HG03460 (cell line): ENCODE data around the gene ARHGEF4.
"Not testable (repeated sequence)": the region's sequence is repeated elsewhere in the genome, so short reads cannot be mapped to it uniquely, and the experiment has no call there.

Experiments
- ATAC-seq: cut with Tn5 transposase; IDR thresholded peaks from one replicate; pipeline ENCODE4 v1.9.1; 2021; ENCODE audit not compliant: unreplicated experiment

ARHGEF4 gene

DNA sequence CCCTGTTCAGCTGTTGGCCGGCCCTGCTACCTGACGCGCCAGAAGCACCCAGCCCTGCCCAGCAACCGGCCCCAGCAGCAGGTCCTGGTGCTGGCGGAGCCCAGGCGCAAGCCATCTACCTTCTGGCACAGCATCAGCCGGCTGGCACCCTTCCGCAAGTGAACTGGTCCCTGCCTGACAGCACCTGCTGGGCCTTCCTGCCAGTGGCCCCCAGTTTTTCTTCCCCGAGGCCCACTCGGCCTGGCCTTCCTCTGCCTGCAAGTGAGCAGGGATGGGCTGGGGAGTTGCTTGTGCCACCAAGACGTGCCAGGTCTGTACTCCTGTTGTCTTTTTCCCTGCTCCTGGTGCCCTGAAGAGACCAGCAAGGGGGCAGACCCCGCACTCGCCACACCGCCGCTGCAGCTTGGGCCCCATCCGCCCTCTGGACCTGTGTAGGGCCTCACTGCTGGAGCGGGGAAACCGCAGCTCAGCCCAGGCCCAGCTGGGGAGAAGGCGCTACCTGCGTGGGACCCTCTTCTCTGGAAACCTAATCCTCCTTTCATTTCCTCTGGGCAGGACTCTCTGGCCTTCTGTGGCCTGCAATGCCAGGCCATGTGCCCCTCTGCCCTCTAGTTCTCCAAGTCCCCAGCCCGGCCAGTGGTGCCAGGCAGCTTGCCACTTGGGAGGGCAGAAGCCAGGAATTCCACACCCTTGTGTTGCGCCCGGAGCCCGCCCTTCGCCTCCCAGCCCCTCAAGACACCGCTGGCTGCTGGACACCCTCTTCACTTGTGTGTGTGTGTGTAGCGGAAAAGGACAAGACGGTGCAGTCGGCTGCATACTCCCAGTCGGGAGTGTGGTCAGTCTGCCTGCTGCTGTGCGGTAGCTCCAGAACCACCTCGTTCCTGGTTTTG, 209.6 kb downstream of the ARHGEF4 start:
- ATAC-seq: no peak

DNA sequence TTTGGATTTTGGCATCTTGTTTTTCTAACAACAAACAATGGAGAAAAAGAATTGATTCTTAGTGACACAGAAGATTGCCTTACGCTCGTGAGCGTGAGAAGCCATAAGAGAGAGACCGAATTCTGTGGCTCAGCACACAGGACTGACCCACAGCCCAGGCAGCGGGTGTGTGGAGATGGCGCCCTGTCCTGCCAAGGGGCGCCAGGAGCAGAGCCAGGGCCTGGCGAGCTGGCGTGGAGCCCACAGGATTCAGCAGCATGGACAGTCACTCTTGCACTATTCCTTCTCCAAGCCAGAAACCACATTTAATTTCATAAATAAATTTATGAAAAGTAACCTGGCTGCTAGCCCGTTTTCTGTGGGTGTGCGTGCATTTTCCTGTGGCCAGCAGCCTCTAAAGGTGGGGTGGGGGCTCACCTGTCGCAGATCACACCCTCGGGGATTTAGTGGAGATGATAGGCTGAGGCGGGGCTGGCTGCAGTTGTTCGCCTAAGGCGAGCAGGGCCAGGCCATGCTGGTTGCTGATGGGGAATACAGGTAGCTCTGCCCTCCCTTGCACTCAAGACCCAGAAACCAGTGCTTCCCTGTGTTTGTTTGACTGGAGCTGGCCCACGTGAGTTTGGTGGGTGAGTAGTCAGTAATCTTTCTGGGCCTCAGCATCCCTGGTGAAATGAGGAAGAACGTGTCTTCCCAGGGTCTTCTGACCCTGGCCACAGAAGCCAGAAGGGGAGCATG, 210.4 kb downstream of the ARHGEF4 start:
- ATAC-seq: no peak

DNA sequence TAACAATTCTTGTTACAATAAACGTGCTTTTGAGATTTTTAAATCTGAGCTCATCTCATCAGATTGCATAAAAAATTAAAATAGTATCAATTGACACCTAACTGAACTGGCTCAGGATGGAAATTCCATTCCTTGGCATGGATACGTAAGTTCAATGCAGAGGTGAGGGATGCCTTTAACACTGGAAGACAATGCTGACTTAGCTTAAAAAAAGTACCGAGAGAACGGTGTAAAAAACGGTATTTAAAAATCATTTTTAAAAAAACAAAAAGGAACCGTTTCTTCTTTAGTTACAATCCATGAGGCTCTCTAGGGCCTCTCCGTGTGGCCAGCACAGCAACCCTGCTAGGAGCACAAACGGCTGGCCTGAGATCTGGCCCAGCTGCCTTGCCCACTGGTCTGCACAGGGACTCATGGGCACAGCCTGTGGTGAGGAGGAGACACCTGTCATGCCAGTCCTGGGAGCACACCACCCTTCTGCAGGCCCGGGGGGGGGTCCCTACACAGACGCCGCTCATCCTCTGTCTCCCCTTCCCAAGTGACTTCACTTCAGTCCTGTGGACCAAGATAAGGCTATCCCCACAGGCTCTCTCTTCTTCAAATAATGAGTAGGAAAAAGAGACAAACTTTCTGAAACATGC, 211.3 kb downstream of the ARHGEF4 start:
- no peak for ATAC-seq

DNA sequence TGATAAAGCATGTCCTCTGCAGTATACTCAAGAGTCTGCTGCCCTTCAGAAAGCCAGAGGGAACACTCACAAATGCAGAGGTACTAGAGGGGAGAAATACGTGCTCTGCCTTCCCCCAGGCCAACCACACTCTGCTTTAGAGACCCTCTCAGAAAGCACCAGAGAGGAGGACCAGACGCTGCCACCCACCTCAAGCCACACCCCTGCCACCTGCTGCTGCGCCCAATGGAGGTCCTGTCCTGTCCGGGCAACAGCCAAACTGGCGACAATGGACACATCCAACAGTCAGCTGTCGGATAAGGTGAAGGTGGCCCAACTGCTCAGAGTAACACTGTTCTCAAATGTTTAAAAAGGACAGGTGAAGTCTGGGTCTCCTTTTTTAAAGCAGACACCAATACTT, 211.9 kb downstream of the ARHGEF4 start:
- no peak for ATAC-seq

DNA sequence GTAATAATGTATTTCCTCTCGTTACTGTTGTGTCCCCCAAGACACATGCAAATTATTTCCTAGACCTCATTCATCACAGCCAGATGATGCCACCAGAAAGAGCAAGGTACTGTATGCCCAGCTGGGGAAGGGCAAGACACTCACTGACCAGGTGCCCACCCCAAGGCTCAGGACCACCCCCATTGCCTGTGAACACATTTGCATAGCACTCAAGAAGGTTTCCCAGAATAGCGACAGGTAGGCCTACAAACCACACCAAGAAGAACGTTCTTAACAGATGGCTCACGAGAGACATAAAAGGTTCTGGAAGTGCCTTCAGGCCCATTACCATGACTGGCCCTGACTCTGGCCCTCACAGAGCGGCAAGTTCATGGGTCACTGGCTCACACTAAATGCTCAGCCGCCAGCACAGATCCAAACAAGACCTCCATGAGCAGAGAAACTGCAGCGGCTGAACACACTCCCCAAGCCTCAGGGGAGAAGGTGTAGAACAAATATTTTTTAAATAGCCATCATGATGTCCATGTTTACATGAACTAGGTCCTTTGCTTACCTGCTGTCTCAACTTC, 212.5 kb downstream of the ARHGEF4 start:
- no peak for ATAC-seq

DNA sequence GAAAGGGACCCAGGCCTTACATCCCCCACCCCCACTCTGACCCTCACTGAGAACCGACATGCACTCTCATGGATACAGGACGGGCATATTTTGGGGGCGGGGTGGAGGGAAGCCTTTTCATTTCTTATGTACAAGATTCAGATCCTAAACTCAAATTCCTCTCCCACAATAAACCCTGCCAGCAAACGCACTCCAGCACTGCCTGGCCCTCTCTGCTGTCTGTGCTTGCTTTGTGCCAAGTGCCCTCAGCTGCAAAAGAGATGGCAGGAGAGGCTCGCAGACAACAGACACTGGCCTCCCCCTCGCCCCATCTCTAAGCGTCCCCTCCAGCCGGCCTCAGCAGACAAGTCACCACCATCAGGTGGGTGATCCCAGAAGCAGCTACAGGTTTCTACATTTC, 214.2 kb downstream of the ARHGEF4 start:
- no peak for ATAC-seq

DNA sequence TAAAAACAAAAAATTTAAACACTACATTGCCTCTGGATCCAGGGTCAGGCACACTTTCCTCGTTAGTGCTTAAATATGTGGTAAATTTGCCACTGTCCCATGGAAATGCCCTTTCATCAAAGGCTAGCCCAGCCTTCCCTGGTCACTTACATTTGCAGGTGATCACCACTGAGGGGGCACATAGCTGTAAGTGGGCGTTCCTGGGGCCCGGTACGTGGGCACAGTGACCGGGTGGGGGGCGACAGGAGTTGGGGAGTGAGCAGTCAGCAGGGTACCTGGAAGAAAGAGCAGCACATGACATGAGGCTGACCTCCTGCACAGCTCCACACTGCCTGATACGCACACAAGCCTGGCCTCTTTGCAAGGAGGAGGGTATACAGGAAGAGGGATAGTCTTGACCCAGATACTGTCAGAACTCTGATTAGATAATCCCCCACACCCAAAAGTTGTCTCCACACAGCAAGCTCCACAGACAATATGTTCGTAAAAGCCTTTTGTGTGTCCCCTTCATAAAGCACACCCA, 216.1 kb downstream of the ARHGEF4 start:
- no peak for ATAC-seq

DNA sequence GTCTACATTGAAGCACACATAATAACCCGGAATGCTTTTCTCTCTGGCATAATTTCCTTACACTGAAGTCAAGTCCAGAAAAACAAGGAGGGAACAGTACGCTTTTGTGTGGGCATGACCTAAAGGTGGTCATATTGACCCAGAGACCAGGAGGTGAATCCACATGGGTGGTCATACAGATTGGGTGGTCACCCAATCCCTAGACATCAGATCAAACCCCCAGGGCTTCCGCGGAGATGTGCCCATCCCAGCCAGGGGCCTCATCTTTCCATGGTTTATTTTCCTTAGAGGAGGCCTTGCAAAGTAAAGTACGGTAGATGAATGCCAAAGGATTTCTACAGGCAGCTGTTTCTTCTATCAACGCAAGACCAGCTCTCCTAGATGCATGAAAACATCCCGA, 217.8 kb downstream of the ARHGEF4 start:
- ATAC-seq: no peak

DNA sequence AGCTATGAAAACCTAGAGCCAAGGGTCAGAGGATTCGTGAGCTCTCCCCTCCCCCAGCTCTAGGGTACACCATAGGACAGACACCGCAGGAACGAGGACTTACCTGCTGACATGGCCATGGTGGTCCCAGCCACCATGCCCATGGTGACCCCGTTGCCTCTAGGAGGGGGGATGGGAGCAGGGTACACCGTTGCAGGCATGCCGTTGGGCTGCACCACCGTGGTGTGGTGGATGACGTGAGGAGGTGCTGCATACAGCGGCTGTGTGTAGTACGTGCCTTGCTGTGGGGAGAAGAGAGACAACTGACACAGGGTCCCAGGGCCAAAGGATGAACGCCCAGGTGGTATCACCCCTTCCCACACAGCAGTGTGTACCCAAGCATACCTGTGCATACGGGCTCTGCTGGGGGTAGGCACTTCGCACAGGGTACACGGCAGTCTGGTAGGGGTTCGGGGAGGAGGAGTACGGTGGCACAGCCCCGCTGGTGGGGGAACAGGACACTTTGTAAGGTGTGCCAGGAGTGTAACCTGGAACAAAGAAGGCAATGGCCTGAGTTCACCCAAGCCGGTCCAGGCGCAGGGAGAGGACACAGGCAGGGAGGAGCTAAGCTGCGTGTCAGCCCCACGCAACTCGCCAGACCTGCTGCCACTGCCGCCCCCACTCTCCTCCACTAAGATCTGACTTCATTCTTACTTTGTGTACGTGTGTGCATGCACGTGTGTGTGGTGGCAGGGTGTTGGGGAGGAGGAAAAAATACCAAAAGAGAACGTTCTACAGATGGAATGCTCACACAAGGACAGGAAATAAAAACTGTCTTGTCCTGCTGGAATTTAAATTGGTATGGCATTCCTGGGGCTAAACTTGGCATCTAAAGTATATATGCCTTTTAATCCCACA, 218.7 kb downstream of the ARHGEF4 start:
- ATAC-seq: no peak

DNA sequence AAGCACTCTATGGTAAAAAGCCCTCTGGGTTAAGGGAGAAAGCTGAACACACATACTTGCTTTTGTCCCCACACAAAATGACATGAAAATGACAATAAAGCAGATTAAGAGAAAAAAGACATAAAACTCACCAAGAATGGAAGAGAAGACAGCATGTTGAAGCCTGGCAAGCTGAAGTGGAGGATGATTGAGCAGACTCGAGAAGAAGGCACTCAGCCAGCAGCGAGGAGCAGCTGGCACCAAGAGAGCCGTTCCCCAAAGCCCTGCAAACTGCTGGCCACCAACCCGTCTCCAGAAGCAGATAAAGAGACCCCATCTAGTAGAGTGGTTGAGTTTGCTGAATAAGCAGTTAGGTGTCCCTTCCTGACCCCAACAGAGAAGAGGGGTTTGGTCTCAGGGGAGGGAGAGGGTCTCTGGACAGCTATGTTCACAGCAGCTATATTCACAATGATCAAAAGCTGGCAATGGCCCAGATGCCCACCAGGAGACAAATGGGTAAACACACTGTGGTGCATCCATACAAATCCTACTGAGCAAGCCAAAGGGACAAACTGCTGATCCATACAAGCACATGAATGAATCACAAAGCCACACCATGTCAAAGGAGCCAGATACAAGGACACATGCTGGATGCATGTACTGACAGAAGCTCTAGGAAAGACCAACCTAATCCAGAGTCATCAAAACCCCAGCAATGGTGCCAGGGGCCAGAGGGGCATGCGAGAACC, 219.7 kb downstream of the ARHGEF4 start:
- no peak for ATAC-seq

DNA sequence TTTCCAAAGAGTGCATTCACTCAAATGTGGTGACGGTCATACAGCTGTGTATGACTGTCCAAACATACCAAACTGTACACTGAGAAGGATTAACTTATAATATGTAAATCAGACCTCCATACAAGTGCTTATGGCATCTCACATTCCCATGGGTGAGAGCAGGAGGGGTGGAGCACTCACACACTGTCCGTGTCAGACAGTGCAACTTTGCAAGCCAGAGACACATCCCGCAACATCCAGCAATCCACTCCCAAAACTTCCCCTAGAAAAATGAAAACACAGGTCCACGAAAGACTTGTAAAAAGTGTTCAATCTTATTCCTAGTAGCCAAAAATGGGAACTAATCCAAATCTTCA, 220.2 kb downstream of the ARHGEF4 start:
- ATAC-seq: no peak

DNA sequence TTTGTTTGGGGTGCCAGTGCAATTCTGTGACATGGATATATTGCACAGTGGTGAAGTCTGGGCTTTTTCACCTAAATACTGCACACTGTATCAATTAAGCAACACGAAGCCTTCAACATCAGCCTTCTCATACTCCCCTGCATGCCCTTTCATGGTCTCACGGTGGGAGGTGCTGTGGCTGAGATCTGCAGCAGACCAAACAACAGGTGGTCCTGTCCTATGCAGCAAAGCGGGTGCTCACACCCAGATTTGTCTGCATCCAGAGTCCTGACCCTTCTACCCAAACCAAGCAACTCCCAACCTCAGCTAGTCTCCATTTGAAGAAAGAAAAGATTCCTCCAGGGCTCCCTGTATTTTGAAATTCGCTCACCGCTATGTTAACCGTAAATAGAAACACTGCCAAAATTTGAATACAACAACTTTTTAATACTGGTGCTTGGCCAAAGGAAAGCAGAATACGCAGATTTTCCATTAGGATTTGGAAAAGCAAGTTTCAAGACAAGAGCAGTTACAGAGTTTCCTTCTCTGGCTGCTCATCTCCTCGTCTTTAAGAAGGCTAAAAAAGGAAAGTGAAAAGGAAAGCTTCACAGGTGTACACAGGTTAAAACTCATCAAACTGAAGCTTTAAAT, 221.6 kb downstream of the ARHGEF4 start:
- no peak for ATAC-seq

DNA sequence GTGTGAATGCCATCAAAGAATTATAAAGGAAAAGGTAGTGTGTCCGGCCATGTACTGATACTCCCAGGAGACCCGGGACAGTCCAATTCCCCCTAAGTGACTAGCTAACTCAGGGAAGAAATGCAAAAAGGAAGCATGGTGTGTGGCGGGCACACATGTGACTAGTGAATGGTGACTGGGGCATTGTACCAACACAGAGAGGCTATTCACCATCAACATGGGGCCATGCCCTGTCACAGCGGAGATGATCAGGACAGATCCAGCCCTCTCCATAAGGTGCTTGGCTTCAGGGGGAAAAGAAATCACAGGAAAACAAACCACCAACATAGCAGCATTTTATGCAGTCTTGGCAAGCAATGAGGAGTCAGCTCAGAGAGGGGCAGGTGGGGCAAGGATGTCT, 222.2 kb downstream of the ARHGEF4 start:
- no peak for ATAC-seq

DNA sequence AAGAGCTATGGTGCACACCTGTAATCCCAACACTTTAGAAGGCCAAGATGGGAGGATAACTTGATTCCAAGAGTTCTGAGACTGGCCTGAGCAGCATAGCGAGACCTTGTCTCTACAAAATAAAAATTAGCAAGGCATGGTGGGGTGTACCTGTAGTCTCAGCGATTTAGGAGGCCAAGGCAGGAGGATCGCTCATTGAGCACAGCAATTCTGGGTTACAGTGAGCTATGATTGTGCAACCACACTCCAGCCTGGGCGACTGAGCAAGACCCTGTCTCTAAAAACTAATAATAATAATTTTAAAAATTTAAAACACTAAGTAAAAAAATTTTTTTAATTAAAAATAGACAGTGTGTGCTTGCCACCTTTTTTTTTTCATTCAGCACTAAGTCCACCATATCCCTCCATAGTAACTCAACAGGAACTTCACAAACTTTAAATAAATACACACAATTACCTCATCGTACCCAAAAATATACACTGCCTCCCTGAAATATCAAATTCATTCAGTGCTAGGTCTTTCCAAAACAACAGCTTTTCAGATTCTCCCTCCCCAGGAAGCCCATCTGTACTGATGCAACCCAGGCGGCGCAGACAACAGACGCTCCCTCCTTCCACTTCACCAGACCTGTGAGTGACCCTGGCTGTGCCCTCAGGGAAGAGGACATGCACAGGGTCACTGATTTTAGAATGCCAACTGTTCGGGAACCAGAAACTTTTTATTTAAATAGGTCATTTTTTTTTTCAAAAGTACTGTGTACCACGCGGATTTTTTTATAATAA, 227.0 kb downstream of the ARHGEF4 start:
- ATAC-seq: no peak

DNA sequence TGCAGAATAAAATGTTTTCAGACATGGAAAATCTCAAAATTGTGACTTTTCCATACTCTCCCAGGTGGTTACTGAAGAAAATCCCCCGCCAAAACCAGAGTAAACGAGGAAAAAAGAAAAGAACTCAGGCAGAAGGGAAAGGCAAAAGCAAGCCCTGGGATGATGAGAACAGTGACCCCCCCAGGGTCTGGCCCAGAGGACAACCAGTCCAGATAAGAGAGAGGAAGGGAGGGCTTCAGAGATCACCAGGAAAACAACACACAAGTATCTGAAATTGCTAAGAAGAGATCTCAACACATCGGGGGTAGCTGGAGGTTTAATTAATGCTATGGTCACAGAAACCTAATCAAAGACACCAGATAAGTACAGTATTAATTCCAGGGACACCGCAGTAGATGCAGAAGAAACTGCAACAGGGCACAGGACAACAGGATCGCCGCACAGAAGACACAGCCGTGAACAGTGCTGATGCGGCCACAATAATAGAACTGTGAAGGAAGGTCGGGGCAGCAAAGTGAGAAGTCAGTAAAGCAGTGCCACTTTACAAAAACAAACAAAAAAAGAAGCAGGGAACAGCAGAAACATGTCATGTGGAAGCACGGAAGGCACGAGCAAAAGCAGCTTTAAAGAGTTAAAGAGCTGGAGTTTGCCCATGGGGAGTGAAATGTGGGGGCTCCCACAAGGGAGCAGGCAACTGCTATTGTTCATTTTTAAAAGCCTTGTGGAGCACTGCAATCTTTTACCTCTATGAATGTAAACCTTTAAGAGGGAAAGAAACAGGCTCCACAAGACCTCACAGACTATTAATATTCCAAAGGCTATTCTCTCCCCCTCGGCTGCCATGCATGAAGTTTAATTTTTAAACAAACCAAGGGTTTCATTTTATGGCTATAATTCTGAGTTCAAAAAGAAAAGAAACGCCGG, 228.1 kb downstream of the ARHGEF4 start:
- ATAC-seq: no peak

DNA sequence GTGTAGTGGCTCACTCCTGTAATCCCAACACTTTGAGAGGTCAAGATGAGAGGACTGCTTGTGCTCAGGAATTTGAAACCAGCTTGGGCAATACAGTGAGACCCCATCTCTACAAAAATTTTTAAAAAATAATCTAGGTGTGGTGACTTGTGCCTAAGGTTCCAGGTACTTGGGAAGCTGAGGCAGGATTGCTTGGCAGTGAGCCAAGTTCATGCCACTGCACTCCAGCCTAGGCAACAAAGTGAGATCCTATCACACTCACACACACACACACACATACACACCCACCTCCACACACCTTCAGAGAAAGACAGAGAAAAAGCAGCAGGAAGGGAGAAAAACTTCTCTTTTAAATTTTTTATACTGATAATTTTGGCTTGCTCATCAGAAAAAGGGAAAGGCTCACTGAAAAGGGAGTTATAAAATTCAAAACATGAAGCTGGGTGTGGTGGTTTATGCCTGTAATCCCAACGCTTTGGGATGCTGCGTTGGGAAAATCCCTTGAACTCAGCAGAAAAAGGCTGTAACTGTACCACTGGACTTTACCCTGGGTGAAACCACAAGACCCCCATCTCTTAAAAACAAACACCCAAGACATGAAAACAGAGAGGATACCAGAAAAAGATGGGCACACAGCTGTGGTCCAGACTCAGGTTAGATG, 230.9 kb downstream of the ARHGEF4 start:
- ATAC-seq: no peak

DNA sequence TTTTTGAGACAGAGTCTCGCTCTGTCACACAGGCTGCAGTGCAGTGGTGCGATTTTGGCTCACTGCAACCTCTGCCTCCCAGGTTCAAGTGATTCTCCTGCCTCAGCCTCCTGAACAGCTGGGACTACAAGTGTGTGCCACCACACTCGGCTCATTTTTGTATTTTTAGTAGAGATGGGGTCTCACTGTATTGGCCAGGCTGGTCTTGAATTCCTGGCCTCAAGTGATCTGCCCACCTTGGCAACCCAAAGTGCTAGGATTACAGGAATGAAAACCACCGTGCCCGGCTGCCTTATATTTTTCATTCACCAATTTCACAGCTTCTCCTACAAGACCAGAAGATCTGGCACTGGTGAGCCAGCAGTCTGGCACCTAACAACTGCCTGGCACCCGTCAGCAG, 231.5 kb downstream of the ARHGEF4 start:
- not testable (repeated sequence) for ATAC-seq
